ENCODE measurements around the gene ASIC3.

GRCh38 chr7:151000897-151001495 is 47.3 kb upstream of the ASIC3 start:
- TF ChIP-seq POLR2AphosphoS5 (IDR thresholded peaks at IDR 0.05; ENCODE audit: low read depth, low read length) (no peak), POLR2A (IDR thresholded peaks at IDR 0.05; ENCODE audit: control extremely low read depth in 1 of 2, low read depth in 2 of 2, low read length in 2 of 2) (no peak), CTCF (IDR thresholded peaks at IDR 0.05; ENCODE audit: control extremely low read depth in 1 of 3, insufficient read depth in 1 of 3, low read depth in 1 of 3, low read length in 3 of 3) (no peak), USF2 (IDR thresholded peaks at IDR 0.05; ENCODE audit: low read length) (no peak), KDM5A (IDR thresholded peaks at IDR 0.05; ENCODE audit: low read length) (no peak), EZH2 (IDR thresholded peaks at IDR 0.05; ENCODE audit: low read depth, low read length, severe bottlenecking) (no peak), ATF2 (IDR thresholded peaks at IDR 0.05; ENCODE audit: low read length) (no peak), RAD21 (IDR thresholded peaks at IDR 0.05 in 1 of 2, conservative IDR thresholded peaks at IDR 0.05 in 1 of 2; ENCODE audit: low read depth in 2 of 2, low read length in 2 of 2) (no peak)
